ENCODE data around the gene RNASE8. TPM values are rescaled to one million over a fixed set of nuclear protein-coding genes. Genes with fewer than 3 reads are reported as not detected.

RNASE8 gene
- total RNA-seq, 1 donor from 2014 or later: not detected

GRCh38 chr14:21072781-21073339 is 15.2 kb downstream of the RNASE8 start:
- DNase-seq: no peak

- DNase-seq: no peak
These were observed 16.3 kb downstream of the RNASE8 start for GRCh38 chr14:21073921-21074320.

GRCh38 chr14:21074398-21075272 is 17.0 kb downstream of the RNASE8 start:
- no peak for DNase-seq

GRCh38 chr14:21075719-21076437 is 18.3 kb downstream of the RNASE8 start:
- DNase-seq: no peak

- no peak for DNase-seq
These were observed 20.1 kb downstream of the RNASE8 start for GRCh38 chr14:21077672-21078071.

- no peak for DNase-seq
These were observed 20.7 kb downstream of the RNASE8 start for GRCh38 chr14:21078287-21078686.

- no peak for DNase-seq
These were observed 21.1 kb downstream of the RNASE8 start for GRCh38 chr14:21078726-21079125.

GRCh38 chr14:21081521-21082142 is 24.0 kb downstream of the RNASE8 start:
- no peak for DNase-seq

- no peak for DNase-seq
These were observed 26.1 kb downstream of the RNASE8 start for GRCh38 chr14:21083565-21084325.

- DNase-seq: no peak
These were observed 26.8 kb downstream of the RNASE8 start for GRCh38 chr14:21084396-21084795.

GRCh38 chr14:21084998-21085853 is 27.6 kb downstream of the RNASE8 start:
- no peak for DNase-seq

GRCh38 chr14:21086908-21087293 is 29.3 kb downstream of the RNASE8 start:
- no peak for DNase-seq

GRCh38 chr14:21087294-21088091 is 29.9 kb downstream of the RNASE8 start:
- DNase-seq: peak; percentile 67

- DNase-seq: no peak
These were observed 31.1 kb downstream of the RNASE8 start for GRCh38 chr14:21088687-21089086.

- DNase-seq: no peak
These were observed 31.6 kb downstream of the RNASE8 start for GRCh38 chr14:21089271-21089670.

- DNase-seq: no peak
These were observed 32.2 kb downstream of the RNASE8 start for GRCh38 chr14:21089877-21090193.

- no peak for DNase-seq
These were observed 32.7 kb downstream of the RNASE8 start for GRCh38 chr14:21090194-21090939.

GRCh38 chr14:21090940-21091663 is 33.5 kb downstream of the RNASE8 start:
- no peak for DNase-seq

- no peak for DNase-seq
These were observed 34.2 kb downstream of the RNASE8 start for GRCh38 chr14:21091821-21092272.

All from skin of body (tissue), 2 donors.